Neuronal stem cell (in vitro differentiated cells): ENCODE results near the gene RUFY2.

Experiments used
- DNase-seq: peaks from one replicate; pipeline ENCODE4 v3.0.0-alpha.2; 2013; ENCODE audit warnings: low spot score
- H2AFZ ChIP-seq: one replicate; pipeline ENCODE4 v1.6.1; 2013; ENCODE audit warnings: mild to moderate bottlenecking, low read length, inconsistent platforms
- H2AK5ac ChIP-seq: 2 replicates; pipeline ENCODE4 v1.6.1; 2013; ENCODE audit warnings: low read depth, mild to moderate bottlenecking, inconsistent platforms, low read length, moderate library complexity, mixed read lengths
- H2BK120ac ChIP-seq: 2 replicates; pipeline ENCODE4 v1.6.1; 2013; ENCODE audit warnings: low read depth, mild to moderate bottlenecking, inconsistent platforms, low read length, moderate library complexity, mixed read lengths
- H2BK12ac ChIP-seq: one replicate; pipeline ENCODE4 v1.6.1; 2013; ENCODE audit warnings: low read length, inconsistent platforms
- H2BK15ac ChIP-seq: 2 replicates; pipeline ENCODE4 v1.6.1; 2013; ENCODE audit warnings: mild to moderate bottlenecking, low read length, inconsistent platforms, mixed read lengths
- H2BK5ac ChIP-seq: one replicate; pipeline ENCODE4 v1.6.1; 2013; ENCODE audit warnings: inconsistent platforms, mild to moderate bottlenecking, low read length, moderate library complexity
- H3K14ac ChIP-seq: one replicate; pipeline ENCODE4 v1.6.1; 2013; ENCODE audit warnings: low read length, inconsistent platforms
- H3K18ac ChIP-seq: 2 replicates; pipeline ENCODE4 v1.6.1; 2013; ENCODE audit warnings: low read length, inconsistent platforms
- H3K23ac ChIP-seq: 2 replicates; pipeline ENCODE4 v1.6.1; 2013; ENCODE audit warnings: low read depth, mild to moderate bottlenecking, mixed read lengths, low read length, inconsistent platforms; ENCODE audit not compliant: poor library complexity
- H3K27ac ChIP-seq: replicated peaks from 3 replicates; pipeline ENCODE4 v1.5.1; 2013; ENCODE audit warnings: low read length, inconsistent platforms
- H3K27me3 ChIP-seq, 3 experiments: 2 replicates each; pipeline ENCODE4 v1.6.1; 2013; ENCODE audit warnings: low read length in 3 of 3, mild to moderate bottlenecking in 2 of 3, inconsistent platforms in 1 of 3, low read depth in 1 of 3, mixed read lengths in 1 of 3, moderate library complexity in 1 of 3; ENCODE audit not compliant: control insufficient read depth in 3 of 3, insufficient read depth in 3 of 3
- H3K36me3 ChIP-seq, 2 donors: replicated peaks in 1 of 2; 2 replicates each; pipeline ENCODE4 v1.6.1; 2013; ENCODE audit warnings: low read length in 2 of 2; ENCODE audit not compliant: control insufficient read depth in 2 of 2, insufficient read depth in 2 of 2
- H3K4ac ChIP-seq: 2 replicates; pipeline ENCODE4 v1.6.1; 2013; ENCODE audit warnings: inconsistent platforms, mild to moderate bottlenecking, low read length, moderate library complexity
- H3K4me1 ChIP-seq, 2 donors: 1 replicate in 1 of 2; 2 replicates in 1 of 2; pipeline ENCODE4 v1.6.1; 2013; ENCODE audit warnings: low read length in 2 of 2, low read depth in 1 of 2; ENCODE audit not compliant: control insufficient read depth in 2 of 2, insufficient read depth in 1 of 2
- H3K4me2 ChIP-seq: one replicate; pipeline ENCODE4 v1.6.1; 2013; ENCODE audit warnings: mild to moderate bottlenecking, low read length, inconsistent platforms; ENCODE audit not compliant: insufficient read depth, poor library complexity, severe bottlenecking
- H3K4me3 ChIP-seq, 2 donors: 2 replicates each; pipeline ENCODE4 v1.5.1; 2013; ENCODE audit warnings: low read length in 2 of 2, mild to moderate bottlenecking in 2 of 2, inconsistent platforms in 1 of 2, moderate library complexity in 1 of 2
- H3K79me1 ChIP-seq: one replicate; pipeline ENCODE4 v1.6.1; 2013; ENCODE audit warnings: low read depth, mild to moderate bottlenecking, inconsistent platforms, low read length, moderate library complexity
- H3K9ac ChIP-seq: one replicate; pipeline ENCODE4 v1.6.1; 2013; ENCODE audit warnings: mild to moderate bottlenecking, low read depth, low read length, inconsistent platforms; ENCODE audit not compliant: poor library complexity
- H3K9me3 ChIP-seq, 2 donors: replicated peaks in 1 of 2; 2 replicates each; pipeline versions ENCODE3 to v1.6.1; 2013; ENCODE audit warnings: low read length in 2 of 2, mild to moderate bottlenecking in 2 of 2, inconsistent platforms in 1 of 2, low read depth in 1 of 2, mixed read lengths in 1 of 2, moderate library complexity in 1 of 2; ENCODE audit not compliant: control insufficient read depth in 2 of 2, insufficient read depth in 1 of 2
- H4K8ac ChIP-seq: one replicate; pipeline ENCODE4 v1.6.1; 2013; ENCODE audit warnings: low read depth, mild to moderate bottlenecking, inconsistent platforms, low read length, moderate library complexity
- H4K91ac ChIP-seq: one replicate; pipeline ENCODE4 v1.6.1; 2013; ENCODE audit warnings: low read length, low read depth, mild to moderate bottlenecking, inconsistent platforms; ENCODE audit not compliant: poor library complexity
- WGBS, 2 donors: extraction: QIAGEN DNeasy Blood & Tissue Kit; methylation state at CpG; one replicate each; pipeline ENCODE4 v1.1.7; 2013; ENCODE audit warnings: missing lambda C conversion rate in 2 of 2, mixed read lengths in 1 of 2; ENCODE audit not compliant: insufficient read length in 2 of 2, insufficient replicate concordance in 1 of 2; ENCODE audit errors: extremely low coverage in 2 of 2; 5-methylcytosine and 5-hydroxymethylcytosine counted together

The RUFY2 gene

GRCh38 chr10:68428396-68429104 lies 21.5 kb upstream of the RUFY2 start:
- Histone ChIP-seq H3K36me3 (peaks cover 23 to 81% of the 10 kb centered on the region in 2 donors), H3K4me2 (no peak overlapping the region), H3K18ac (no peak overlapping the region), H3K4me1 (no peaks in the 10 kb centered on the region), H2BK15ac (no peak overlapping the region), H3K14ac (no peak overlapping the region), H2BK12ac (no peak overlapping the region), H3K4ac (no peak overlapping the region), H4K91ac (no peak overlapping the region), H2BK120ac (no peak overlapping the region), H3K79me1 (peaks cover 2% of the 10 kb centered on the region), H3K9ac (no peak overlapping the region), H3K27me3 (no peaks in the 10 kb centered on the region), H3K9me3 (peaks cover 1 to 3% of the 10 kb centered on the region in 2 donors), H2AK5ac (no peak overlapping the region), H3K23ac (no peak overlapping the region), H2AFZ (no peak overlapping the region), H2BK5ac (no peak overlapping the region), H3K27ac (no peak overlapping the region), H4K8ac (no peak overlapping the region), H3K4me3 (no peak overlapping the region)
- DNase-seq: no peak
- no CpG with 5 or more reads among the region's 5 CpGs for WGBS, 2 donors

DNA sequence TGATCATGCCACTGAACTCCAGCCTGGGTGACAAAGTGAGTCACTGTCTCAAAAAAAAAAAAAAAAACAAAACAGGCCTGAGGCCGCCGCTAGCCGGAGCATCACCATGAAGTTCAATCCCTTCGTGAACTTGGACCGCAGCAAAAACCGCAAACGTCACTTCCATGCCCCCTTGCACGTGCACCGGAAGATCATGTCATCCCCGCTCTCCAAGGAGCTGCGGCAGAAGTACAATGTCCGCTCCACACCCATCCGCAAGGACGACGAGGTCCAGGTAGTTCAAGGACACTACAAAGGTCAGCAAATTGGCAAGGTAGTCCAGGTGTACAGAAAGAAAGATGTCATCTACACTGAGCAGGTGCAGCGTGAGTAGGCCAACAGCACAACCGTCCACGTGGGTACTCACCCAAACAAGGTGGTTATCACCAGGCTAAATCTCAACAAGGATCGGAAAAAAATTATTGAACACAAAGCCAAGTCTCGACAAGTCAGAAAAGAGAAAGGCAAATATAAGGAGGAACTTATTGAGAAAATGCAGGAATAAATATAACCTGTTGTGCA lies 17.5 kb upstream of the RUFY2 start:
- Histone ChIP-seq H4K8ac (no peak overlapping the region), H2BK5ac (no peak overlapping the region), H3K14ac (peak overlapping the region; percentile 56), H3K4me3 (peak overlapping the region in 1 of 2 donors; percentile 47), H3K4ac (no peak overlapping the region), H2AK5ac (no peak overlapping the region), H2BK15ac (no peak overlapping the region), H3K4me1 (no peaks in the 10 kb centered on the region), H3K9ac (no peak overlapping the region), H3K4me2 (no peak overlapping the region), H2BK120ac (no peak overlapping the region), H3K27me3 (no peaks in the 10 kb centered on the region), H3K79me1 (peaks cover 3% of the 10 kb centered on the region), H3K36me3 (peaks cover 26 to 84% of the 10 kb centered on the region in 2 donors), H3K18ac (no peak overlapping the region), H2BK12ac (no peak overlapping the region), H2AFZ (no peak overlapping the region), H3K27ac (no peak overlapping the region), H3K9me3 (no peaks in the 10 kb centered on the region), H3K23ac (no peak overlapping the region), H4K91ac (no peak overlapping the region)
- no peak for DNase-seq
- no CpG with 5 or more reads among the region's 20 CpGs for WGBS, 2 donors

DNA sequence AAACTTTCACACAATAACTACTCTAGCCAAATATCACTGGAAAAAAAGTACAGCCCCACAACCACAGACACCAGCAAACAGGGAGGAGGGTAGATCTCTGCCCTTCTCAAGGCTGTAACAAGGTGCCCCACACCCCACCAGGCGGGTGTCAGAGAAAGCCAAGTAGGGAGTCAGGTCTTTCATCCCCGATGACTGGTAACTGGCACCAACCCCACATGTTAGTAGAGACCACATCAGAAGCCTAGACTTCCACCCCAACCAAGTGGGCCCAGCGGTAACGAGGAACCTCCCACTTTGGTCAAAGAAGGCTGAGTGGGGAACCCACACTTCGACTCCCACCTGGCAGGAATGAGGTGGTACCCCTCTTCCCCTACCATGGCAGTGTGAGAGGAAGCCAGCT lies 16.4 kb upstream of the RUFY2 start:
- Histone ChIP-seq H4K8ac (no peak overlapping the region), H3K4ac (no peak overlapping the region), H2AK5ac (no peak overlapping the region), H2BK15ac (no peak overlapping the region), H2BK12ac (no peak overlapping the region), H2AFZ (no peak overlapping the region), H4K91ac (no peak overlapping the region), H3K79me1 (peaks cover 2% of the 10 kb centered on the region), H3K9me3 (no peaks in the 10 kb centered on the region), H3K18ac (no peak overlapping the region), H3K27ac (no peak overlapping the region), H3K23ac (no peak overlapping the region), H3K14ac (peak overlapping the region; percentile 56), H2BK120ac (no peak overlapping the region), H3K36me3 (peaks cover 23 to 86% of the 10 kb centered on the region in 2 donors), H2BK5ac (no peak overlapping the region), H3K4me2 (no peak overlapping the region), H3K27me3 (no peaks in the 10 kb centered on the region), H3K4me1 (no peaks in the 10 kb centered on the region), H3K4me3 (no peak overlapping the region), H3K9ac (no peak overlapping the region)
- DNase-seq: no peak
- WGBS, 2 donors: no CpG with 5 or more reads among the region's 5 CpGs

- no peak overlapping the region for H3K4me3 ChIP-seq
- no peaks in the 10 kb centered on the region for H3K9me3 ChIP-seq
- H3K27me3 ChIP-seq: no peaks in the 10 kb centered on the region
- no peak overlapping the region for H3K9ac ChIP-seq
- H3K36me3 ChIP-seq: peaks cover 25 to 97% of the 10 kb centered on the region in 2 donors
- no peak overlapping the region for H2BK12ac ChIP-seq
- no peak overlapping the region for H3K18ac ChIP-seq
- H2BK120ac ChIP-seq: no peak overlapping the region
- H4K8ac ChIP-seq: no peak overlapping the region
- H2BK15ac ChIP-seq: no peak overlapping the region
- no peak overlapping the region for H2BK5ac ChIP-seq
- H3K14ac ChIP-seq: no peak overlapping the region
- H2AK5ac ChIP-seq: no peak overlapping the region
- no CpG with 5 or more reads among the region's 3 CpGs for WGBS, 2 donors
- H3K4me2 ChIP-seq: no peak overlapping the region
- peaks cover 2% of the 10 kb centered on the region for H3K79me1 ChIP-seq
- no peak overlapping the region for H3K4ac ChIP-seq
- H4K91ac ChIP-seq: no peak overlapping the region
- DNase-seq: no peak
- no peak overlapping the region for H2AFZ ChIP-seq
- H3K4me1 ChIP-seq: no peaks in the 10 kb centered on the region
- no peak overlapping the region for H3K23ac ChIP-seq
- no peak overlapping the region for H3K27ac ChIP-seq
These were observed 12.3 kb upstream of the RUFY2 start for GRCh38 chr10:68419376-68419775.
